GM12875 (cell line): ENCODE results near the gene TNIK.

Source experiments
- H3K4me3 ChIP-seq: one replicate; pipeline ENCODE4 v1.5.1; 2011; ENCODE audit warnings: low read depth, low read length, control low read depth
- TF ChIP-seq, protein P1 (sequence below): IDR thresholded peaks from 2 replicates; pipeline ENCODE4 v1.5.1; 2011; ENCODE audit warnings: low read depth, mild to moderate bottlenecking, control low read depth, inconsistent platforms, low read length, moderate library complexity, borderline replicate concordance; ENCODE audit not compliant: insufficient read depth

TNIK gene

DNA sequence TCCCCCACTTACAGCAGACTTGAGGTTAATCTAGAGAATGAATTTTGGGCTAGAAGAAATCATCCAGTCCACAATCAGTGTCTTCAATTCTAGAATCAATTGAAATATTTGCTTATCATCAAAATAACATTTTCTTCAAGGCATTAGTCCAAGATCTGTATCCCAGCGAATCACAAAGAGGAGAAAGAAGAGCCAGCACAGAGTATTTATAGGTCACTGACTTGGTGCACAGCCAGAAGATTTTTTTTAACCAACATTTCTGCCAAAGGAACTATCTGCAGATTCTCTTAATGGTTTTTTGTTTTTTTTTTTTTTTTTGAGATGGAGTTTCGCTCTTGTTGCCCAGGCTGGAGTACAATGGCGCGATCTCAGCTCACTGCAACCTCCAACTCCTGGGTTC lies 178.2 kb downstream of the TNIK start:
- TF ChIP-seq, protein P1, sequence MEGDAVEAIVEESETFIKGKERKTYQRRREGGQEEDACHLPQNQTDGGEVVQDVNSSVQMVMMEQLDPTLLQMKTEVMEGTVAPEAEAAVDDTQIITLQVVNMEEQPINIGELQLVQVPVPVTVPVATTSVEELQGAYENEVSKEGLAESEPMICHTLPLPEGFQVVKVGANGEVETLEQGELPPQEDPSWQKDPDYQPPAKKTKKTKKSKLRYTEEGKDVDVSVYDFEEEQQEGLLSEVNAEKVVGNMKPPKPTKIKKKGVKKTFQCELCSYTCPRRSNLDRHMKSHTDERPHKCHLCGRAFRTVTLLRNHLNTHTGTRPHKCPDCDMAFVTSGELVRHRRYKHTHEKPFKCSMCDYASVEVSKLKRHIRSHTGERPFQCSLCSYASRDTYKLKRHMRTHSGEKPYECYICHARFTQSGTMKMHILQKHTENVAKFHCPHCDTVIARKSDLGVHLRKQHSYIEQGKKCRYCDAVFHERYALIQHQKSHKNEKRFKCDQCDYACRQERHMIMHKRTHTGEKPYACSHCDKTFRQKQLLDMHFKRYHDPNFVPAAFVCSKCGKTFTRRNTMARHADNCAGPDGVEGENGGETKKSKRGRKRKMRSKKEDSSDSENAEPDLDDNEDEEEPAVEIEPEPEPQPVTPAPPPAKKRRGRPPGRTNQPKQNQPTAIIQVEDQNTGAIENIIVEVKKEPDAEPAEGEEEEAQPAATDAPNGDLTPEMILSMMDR, result no peak
- no peak overlapping the region for H3K4me3 ChIP-seq

DNA sequence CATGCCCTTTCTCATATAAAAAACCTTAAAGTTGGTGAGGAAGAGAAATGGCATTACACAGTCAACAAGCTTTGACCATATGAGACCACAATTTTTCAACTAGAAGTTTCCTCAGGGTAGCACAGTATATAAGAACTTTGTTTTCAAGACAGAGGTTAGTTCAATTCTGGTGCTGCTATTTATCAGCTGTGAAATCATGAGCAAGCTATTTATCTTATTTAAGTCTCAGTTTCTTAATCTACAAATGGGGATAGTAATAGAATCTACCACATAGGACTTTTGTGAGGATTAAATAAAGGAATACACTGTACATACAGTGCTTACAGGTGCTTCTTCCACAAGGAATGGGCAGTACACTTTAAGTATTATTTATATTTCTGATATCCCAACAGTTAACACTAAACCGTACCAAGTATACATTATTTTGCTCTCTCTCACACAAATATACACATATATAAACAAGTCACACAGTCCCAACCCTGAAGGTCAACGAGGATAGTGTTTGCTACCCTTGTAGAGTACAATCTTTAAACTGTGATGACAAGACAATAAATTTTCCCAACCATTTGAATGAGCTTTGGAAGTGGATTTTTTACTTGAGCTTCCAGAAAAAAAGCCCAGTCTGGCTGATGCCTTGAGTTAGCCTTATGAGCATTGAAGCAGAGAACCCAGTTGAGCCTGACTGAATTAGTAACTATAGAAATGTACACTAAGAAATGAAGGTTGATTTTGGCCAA lies 178.8 kb downstream of the TNIK start:
- H3K4me3 ChIP-seq, result no peak overlapping the region
- TF ChIP-seq, protein P1, result no peak

DNA sequence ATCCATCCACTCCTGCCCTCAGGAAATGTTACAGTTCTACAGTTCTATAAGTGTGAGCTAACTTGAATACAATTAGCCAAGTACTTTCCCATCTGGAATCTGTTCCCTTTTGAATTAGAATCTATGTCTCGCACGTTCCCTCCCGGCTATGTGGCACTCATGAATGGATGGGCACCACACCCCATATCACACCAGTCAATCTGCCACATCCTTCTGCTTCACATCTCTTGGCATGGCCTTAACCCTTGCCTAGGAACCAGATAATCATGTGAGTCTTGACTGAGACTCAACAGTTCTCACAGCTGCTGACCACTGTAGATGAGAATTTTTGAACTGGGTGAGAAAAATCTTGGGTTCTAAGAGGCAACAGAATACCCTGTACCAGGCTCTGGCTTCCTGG lies 180.2 kb downstream of the TNIK start:
- TF ChIP-seq, protein P1, result no peak
- no peak overlapping the region for H3K4me3 ChIP-seq

DNA sequence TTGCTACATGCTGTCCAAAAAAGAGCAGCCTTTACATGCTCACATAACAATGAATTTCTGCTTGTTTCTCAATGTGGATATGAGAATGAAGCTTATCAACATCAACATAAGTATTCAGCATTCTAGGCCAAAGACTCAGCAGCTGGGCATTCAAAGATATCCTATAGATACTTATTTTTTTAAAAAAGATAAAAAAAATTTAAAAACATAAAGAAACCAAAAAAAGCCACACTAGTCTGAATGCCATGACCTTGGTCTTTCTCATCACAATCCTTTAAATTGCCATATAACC lies 182.0 kb downstream of the TNIK start:
- TF ChIP-seq, protein P1, result no peak
- no peak overlapping the region for H3K4me3 ChIP-seq

DNA sequence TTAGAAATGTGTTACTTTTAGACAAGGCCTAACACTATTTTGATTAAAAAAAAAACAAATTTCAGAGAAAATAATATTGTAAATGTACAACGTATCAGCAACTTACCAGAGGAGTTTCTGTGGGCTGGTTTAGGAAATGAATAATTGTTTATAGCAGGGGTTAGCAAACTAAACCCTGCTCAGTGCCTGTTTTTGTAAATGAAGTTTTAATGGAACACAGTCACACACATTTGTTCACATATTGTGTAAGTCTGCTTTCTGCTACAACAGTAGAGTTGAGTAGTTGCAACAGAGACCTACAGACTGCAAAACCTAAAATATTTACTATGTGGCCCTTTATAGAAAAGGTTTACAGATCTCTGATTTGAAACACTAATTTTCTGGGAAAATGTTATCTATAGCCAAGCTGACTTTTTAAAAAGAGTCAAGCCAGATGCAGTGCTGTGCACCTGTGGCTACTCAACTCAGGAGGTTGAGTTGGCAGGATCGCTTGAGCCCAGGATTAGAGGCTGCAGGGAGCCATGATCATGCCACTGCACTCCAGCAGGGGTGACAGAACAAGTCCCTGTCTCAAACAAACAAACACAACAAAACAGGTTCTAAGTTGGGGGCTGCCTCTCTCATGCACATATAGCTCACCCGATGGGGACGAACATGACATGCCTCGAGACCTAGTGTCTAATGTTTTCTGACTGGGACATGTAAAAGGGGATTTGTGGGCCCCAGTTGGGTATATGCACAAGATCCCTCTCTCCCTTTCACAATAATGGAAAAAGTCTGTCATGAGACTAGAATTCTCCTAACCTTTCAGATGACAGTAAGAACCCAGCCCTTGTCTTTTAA lies 182.5 kb downstream of the TNIK start:
- H3K4me3 ChIP-seq, result no peak overlapping the region
- TF ChIP-seq, protein P1, result no peak

DNA sequence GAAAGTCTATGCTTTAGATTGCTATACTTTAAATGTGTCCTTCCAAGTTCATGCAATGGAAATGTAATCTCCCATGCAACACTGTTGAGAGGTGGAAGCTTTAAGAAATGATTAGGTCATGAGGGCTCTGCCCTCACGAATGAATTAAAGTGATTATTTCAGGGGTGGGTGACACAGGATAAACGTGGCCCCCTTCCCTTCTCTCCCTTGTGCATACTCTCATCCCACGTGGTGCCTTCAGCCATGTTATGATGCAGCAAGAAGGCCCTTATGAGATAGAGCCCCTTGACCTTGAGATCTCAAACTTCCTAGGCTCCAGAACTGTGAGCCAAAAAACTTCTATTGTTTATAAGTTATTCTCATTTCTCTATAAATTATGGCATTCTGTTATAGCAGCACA lies 183.3 kb downstream of the TNIK start:
- no peak overlapping the region for H3K4me3 ChIP-seq
- TF ChIP-seq, protein P1, result no peak

DNA sequence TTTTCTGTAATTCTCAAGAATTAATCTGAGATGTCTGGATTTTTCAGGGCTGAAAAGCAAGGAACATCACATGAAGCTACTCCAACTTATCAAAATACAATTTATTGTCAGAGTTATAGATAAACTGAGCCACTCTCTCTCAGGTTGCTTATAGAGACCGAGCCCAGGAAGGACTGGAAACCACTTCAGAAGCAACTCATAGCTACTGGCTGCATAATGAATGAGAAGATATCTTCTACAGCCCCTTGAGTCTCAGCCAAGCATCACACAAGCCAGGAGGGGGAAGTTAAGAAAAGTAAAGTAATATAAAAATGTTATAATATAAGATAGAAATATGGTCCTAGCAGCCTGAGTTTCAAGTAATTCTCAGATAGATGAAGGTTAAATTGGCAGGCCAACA lies 186.0 kb downstream of the TNIK start:
- TF ChIP-seq, protein P1, result no peak
- H3K4me3 ChIP-seq, result no peak overlapping the region
